ENCODE data around the gene ITFG2.
"Not testable (repeated sequence)": the region's sequence is repeated elsewhere in the genome, so short reads cannot be mapped to it uniquely, and the experiment has no call there.

Gene ITFG2

GRCh38 chr12:2812290-2813213, at the start of gene ITFG2:
ITFG2 (plus strand) TSS chr12:2812668; CDS start chr12:2812761, 93 bp downstream.
- peak; percentile 98 for DNase-seq

- no peak for DNase-seq
Observed at GRCh38 chr12:2764398-2764797, 48.1 kb upstream of the ITFG2 start.

- no peak for DNase-seq
Observed at GRCh38 chr12:2765052-2765451, 47.4 kb upstream of the ITFG2 start.

GRCh38 chr12:2765608-2766007, 46.9 kb upstream of the ITFG2 start:
- no peak for DNase-seq

- no peak for DNase-seq
Observed at GRCh38 chr12:2768224-2768961, 44.1 kb upstream of the ITFG2 start.

GRCh38 chr12:2769866-2770533, 42.5 kb upstream of the ITFG2 start:
- no peak for DNase-seq

- not testable (repeated sequence) for DNase-seq
Observed at GRCh38 chr12:2770544-2770943, 41.9 kb upstream of the ITFG2 start.

- DNase-seq: no peak
Observed at GRCh38 chr12:2772370-2772769, 40.1 kb upstream of the ITFG2 start.

- DNase-seq: no peak
Observed at GRCh38 chr12:2773199-2773875, 39.1 kb upstream of the ITFG2 start.

GRCh38 chr12:2775431-2775830, 37.0 kb upstream of the ITFG2 start:
- no peak for DNase-seq

- DNase-seq: peak; percentile 22
Observed at GRCh38 chr12:2776129-2776806, 36.2 kb upstream of the ITFG2 start.

- no peak for DNase-seq
Observed at GRCh38 chr12:2779281-2779680, 33.2 kb upstream of the ITFG2 start.

GRCh38 chr12:2783936-2784600, 28.4 kb upstream of the ITFG2 start:
- DNase-seq: peak; percentile 77

- no peak for DNase-seq
Observed at GRCh38 chr12:2785017-2785416, 27.5 kb upstream of the ITFG2 start.

GRCh38 chr12:2791089-2791488, 21.4 kb upstream of the ITFG2 start:
- no peak for DNase-seq

GRCh38 chr12:2792671-2793500, 19.6 kb upstream of the ITFG2 start:
- no peak for DNase-seq

GRCh38 chr12:2793561-2793960, 18.9 kb upstream of the ITFG2 start:
- DNase-seq: no peak

- peak; percentile 48 for DNase-seq
Observed at GRCh38 chr12:2794191-2794735, 18.2 kb upstream of the ITFG2 start.

GRCh38 chr12:2794736-2795289, 17.7 kb upstream of the ITFG2 start, which contains the start of gene FKBP4:
FKBP4 (plus strand) TSS chr12:2794970; CDS start chr12:2795140, 170 bp downstream.
- DNase-seq: peak; percentile 57

All from DMS79 treated with DMSO at 0.1 percent for 48 hours (cell line).